Activated CD4-positive, CD25-positive, alpha-beta regulatory T cell treated with anti-CD3 and anti-CD28 coated beads, Interleukin-2, amount 50 U/mL, for 72 hours (primary cell): ENCODE results near the gene KRCC1.
"Not testable (repeated sequence)": the region's sequence is repeated elsewhere in the genome, so short reads cannot be mapped to it uniquely, and the experiment has no call there.

Source experiments
- DNase-seq: peaks from one replicate; pipeline ENCODE4 v3.0.0; 2021

Gene KRCC1

DNA sequence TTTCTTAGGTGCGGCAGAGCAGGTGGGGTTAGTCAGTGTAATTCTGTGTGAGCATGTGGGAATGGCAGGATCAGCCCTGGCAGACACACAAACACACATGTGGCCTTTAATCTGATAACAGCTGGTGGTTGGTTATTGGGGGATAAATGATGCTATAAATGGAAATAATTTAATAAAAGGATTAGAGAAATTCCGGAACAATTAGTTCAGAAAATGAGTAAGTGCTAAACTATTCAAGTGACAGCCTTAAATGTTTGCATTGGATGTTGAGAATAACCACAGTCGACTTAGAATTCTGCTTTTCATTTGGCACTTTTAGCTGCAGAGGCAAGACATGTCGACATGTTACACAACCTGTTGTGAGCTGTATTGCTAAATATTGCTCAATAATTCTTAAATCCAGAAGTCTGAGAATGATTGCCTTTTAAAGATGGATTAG, 19.3 kb upstream of the KRCC1 start:
- DNase-seq: no peak

DNA sequence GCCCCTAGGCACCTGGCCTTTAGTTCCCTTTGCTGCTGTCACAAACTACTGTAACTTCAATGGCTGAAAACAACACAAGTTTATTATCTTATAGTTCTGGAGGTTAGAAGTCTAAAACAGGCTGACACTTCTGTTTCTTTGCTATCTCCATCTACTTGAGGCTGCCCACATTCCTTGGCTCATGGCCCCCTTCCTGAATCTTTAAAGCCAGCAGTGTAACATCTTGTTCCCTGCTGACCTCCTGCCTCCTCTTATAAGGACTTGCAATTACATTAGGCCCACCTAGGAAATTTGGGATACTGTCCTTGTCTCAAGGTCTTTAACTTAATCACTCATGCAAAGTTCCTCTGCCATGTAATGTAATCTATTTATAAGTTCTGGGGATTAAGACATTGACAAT, 18.6 kb upstream of the KRCC1 start:
- no peak for DNase-seq

DNA sequence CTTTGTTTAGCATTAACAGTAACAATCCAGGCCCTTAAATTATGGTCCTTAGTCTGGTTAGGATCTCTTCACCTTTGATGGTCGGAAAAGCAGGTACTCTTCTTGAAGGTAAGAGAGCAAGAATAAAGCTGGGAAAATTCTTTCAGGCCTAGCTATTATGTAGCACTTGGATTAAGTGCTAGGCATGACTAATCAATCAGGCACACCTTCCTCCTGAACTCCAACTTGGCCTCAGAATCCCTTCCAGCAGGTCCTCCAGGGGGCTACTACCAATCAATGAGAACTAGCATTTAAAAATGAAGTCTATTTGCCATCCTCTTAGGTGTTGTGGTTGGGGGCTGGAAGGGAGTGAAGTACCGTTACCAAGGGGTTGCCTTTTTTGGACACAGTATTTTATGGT, 15.8 kb upstream of the KRCC1 start:
- DNase-seq: no peak

DNA sequence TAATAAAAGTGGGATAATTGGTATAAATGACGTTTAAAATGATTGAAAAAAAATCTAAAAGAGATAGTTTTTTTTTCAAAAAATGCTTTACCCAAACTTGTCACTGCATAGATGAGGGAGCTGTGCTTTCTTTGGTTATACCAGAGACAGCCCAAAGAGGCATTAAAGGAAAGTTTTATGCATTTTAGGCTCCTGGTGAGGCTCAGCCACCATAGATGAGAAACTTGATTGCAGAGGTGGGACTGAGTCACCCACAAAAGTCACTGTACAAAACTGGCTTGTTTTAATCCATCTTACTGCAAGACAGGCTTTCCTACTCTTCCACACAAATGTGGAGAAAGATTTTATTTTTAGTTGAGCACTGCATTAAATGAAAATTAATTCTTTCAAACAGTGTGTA, 14.5 kb upstream of the KRCC1 start:
- no peak for DNase-seq

DNA sequence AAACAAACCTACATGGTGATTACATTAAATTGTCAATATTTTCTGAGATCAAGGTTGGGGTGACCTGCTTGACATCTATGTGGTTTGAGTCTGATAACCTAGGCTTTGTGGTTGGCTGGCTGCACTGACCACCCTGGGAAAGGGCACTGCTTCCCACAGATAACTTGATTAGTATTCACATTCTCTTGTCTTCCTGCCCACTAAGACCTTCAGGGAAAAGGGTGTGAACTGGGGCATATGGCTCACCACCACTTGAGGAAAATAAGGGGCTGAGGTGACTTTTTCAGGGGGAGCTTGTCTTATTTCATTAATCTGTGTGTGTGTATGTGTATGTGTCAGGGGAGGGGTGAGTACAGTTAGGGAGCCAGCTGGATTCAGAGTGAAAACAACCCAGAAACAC, 13.5 kb upstream of the KRCC1 start:
- DNase-seq: no peak

DNA sequence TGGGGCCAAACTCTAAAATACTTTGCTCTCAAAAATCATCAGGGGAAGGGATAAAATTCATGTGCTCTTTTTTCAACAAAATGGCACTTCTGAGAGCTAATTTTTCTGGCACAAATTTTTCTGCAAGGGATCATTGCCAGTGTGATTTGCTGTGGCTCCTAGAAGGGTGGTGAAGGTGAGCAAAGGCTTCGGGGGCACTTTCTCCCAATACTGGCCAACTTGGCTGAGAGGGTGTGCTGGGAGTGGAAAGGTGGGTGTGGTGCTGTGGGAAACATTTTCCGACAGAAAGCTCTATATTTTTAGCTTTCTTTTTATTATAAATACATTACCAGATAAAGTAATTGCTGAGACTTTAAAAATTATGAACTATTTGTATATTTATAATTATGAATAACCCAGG, 12.5 kb upstream of the KRCC1 start:
- DNase-seq: no peak

DNA sequence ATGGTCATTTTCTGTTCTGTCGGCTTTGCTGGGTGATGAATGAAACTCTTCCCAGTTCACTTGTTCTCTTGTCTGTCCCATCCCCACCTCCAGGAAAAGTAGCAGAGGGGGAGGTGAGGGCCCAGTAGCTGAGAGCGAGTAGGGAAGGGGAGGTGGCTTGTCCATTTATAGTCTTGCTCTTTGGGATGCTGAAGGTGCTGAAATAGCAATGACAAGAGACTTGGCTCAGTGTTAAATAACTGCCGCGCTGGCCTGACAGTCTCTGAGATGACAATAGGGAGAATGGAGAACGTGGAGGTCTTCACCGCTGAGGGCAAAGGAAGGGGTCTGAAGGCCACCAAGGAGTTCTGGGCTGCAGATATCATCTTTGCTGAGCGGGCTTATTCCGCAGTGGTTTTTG, 12.0 kb upstream of the KRCC1 start, which contains the start of gene SMYD1:
Gene SMYD1 (plus strand): TSS at position 228 of the 400 bp plus-strand sequence. CDS start 40 bp downstream, at position 268.
- no peak for DNase-seq

DNA sequence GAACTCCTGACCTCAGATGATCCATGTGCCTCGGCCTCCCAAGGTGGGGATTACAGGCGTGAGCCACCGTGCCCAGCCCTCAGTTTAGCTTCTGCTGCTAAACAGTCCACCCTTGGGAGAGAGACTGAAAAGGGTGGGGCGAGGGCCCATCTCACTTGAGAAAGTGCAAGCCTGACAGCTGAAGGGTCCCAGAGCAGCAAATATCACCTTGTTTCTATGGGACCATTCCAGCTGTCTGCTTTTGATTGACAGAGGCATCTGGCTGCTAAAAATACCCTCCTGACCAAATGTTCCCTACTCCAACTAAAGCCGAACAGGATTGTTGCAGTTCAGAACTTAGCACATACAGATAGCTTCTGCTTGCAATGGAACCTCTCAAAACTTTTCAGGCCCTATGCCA, 11.6 kb upstream of the KRCC1 start:
- DNase-seq: no peak

DNA sequence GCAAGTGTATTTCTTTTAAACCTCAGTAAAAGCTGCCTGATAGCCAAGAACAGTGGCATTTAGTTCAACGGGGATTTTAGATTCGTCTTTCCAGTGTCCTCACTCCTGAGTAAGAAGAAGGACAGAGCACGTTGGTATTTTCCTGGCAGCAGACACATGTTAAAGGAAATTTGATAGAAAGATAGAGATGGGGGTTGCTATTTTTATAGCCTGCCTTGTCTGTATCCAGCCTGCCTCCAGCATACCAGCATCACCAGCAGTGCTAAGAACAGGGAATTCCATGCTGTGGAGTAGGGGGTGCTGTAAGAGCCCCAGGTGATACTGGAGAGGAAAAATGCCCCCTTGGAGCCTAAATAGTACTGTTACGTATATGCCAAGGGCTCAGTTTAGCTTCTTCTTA, 11.0 kb upstream of the KRCC1 start:
- no peak for DNase-seq

DNA sequence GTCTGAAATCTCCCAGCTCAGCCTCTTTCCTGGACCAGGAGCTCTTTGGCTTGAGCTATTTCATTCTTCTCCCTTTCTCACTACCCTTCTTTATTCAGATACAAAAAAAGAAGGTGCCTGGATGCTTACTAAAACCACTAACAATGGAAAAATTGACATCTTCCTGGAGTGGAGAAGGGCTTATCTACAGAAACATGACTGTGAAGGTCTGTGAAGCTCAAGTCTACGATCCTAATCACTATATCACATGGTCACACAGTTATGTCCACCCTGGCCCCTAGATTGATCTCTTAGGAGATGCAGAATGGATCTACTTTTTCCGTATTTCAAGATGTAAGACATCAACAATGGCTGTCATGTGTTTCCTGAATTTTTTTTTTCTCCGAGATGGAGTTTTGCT, 5.7 kb upstream of the KRCC1 start:
- DNase-seq: no peak

DNA sequence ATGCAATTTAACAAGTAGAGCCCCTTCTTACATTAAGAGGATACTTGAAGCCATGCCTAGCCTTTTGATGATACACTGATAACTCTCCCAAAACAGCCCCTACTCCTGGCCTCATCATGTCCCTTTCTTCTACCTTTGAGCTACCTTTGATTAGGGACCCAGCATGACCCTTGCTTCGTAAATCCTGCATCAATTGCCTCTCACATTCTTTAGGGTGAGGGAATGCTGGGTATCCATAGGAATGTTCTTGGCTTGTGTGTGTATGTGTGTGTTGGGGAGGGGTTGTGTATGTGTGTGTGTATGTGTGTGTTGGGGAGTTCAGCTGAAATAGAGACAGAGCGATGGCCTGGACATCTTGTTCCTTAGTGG, 5.3 kb upstream of the KRCC1 start:
- no peak for DNase-seq

DNA sequence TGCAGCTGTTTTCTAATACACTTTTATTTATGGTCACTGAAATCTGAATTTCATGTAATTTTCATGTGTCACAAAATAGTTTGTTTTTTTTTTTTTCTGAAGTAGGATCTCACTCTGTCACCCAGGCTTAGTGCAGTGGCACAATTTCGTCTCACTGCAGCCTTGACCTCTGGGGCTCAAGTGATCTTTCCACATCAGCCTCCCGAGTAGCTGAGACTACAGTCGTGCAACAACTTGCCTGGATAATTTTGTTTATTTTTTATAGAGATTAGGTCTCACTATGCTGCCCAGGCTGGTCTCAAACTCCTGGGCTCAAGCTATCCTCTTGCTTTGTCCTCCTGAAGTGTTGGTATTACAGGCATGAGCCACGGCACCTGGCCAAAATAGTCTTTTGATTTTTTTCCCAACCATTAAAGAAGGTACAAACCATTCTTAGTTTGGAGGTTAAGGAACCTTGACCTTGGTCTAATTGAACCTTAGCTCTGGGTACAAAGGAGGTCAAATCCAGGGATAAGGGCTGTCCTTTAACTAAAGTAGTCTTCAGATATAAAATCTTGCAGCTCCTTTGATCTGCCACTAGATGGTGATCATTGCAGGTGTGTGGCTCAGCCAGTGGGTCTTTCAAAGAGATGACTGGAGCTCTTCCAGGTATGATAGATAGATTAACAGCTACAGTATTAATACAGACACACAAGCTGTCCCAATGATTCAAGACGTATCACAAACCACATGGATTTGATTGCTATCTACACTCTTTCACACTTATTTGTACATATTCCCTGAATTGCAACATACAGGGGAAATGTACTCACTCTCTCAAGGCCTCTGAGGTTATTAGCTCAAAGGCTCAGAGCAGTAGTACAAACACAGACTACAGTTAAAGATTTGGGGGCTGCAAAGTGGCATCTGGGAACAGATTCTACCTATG, 4.7 kb upstream of the KRCC1 start:
- DNase-seq: no peak

DNA sequence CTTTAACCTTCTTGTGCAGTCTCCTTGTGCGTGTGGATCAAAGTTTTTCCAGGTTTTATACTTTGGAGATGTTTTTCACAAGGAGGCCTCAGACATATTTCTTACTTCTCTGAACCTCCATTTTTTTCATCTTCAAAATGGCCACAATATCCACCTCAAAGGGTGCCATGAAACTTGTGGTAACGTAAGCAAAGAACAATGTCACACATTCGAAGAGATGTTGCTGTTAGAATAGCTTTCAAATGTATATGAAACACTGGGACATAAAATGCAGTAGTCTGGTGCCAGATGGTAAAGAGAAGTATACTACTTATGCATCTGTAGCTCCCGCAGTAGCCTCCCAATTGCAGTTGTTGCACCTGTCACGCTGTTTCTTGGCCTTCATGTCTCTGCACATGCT, 2.6 kb upstream of the KRCC1 start:
- no peak for DNase-seq

DNA sequence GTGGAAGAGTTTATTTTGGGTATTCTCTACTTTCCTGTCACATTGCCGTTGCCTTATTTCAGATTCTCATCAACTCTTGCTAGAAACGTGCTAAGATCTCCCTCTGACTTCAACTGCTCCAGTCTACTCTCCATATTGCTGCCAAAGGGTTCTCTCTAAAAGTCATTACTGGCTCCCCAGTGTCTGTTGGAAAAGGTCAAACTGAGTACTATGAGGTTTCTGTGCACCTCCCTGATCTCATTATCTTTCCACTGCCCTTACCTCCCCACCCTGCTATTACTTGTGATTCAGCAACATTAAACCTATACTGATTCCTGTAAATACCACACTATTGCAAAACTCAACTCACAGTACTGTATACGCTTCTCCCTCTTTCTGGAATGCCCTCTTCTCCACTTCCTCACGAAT, 1.9 kb upstream of the KRCC1 start:
- DNase-seq: no peak

DNA sequence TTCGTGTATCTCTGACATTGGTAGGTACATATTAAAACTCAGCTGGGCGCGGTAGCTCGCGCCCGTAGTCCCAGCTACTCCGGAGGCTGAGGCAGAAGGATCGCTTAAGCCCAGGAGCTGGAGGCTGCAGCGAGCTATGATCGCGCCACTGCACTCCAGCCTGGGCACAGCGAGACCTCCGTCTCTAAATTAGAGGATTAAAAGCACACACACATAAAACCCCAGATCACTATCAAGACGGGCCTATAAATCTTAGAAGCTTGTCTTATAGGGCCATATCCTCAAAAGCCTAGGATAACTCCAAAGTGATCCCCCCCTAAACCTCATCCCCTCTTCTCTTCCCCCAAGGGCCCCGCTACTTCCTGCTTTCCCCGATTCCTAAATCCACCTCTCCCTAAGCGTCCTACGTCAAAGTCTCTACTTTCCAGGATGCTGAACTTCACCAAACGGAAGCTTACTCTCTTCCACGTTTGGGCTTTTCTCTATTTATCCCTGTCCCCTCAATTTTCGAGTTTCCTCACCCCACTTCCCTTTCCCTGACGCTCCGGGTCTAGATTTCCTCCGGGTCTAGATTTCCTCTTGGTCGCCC, 707 bp downstream of the KRCC1 start:
- no peak for DNase-seq

DNA sequence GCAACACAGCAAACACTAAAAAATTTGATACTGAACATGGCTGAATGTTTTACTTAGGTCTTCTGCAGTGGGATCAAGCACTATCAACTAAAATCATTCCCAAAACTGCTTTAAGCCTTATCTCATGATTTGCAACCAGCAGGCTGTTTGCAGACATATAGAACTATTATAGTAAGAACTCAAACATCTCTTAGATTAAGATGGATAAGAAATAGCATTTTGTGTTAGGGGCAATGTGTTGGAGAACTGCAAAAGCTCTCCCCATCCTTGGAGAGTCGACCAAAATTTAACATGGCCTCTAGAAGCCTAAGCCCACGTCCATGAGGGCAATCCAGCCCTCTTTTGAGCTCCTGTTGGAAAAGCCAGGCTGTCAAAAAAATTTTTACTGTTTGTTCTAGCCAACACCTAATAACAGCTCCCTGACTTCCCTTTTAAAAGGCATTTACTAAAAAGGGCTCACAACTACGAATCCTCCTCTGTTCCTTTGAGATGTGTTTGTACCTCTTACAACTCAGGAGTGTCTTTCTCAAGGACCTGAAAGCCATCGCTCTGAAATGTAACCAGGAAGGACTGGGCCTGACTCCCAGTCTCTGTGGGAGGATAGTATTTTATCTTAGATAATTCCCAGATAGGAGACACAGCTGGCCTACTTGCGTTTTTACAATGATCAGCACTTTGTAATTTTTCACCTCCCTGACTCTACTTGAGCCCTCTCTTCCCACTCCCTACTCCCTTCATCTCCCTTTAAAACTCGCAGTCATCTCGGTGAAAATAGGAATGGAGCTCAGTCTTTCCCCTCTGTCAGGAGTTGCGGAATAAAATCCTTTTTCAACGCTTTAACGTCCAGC, 1.4 kb downstream of the KRCC1 start:
- no peak for DNase-seq

DNA sequence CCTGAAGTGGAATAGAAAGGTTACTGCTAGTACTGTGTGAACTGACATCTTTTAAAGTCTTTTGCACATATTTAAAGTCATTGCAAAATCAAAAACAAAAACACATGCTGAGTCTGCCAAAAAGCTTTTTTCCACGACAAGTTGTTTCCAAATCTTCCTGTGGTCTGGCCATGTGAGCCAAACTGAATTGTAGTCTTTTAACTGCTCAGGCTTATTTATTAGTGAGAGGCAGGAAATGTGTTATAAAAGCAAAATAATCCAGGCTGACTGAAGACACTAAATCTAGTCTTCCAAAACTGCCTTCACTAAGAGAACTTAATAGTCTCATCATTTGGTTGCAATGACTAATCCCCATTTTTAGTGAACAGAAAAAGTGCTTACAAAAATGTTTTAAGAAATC, 2.3 kb downstream of the KRCC1 start:
- DNase-seq: no peak

DNA sequence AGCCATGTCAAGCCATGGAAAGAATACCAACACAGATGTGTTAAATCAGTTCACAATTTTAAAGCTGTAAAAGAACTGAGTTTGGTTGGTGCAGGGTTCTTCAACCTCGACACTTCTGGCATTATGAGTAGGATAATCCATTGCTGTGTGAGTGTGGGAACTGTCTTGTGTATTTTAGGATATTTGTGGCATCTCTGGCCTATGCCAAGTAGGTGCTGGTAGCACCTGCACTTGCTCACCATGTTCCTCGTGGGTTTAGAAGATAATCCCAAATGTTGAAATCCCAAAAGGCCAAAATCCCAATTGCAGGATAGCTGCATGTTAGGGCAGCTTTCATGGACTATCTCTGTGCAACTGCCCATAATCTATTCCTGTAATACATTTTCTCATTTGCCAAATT, 3.8 kb downstream of the KRCC1 start:
- DNase-seq: no peak

DNA sequence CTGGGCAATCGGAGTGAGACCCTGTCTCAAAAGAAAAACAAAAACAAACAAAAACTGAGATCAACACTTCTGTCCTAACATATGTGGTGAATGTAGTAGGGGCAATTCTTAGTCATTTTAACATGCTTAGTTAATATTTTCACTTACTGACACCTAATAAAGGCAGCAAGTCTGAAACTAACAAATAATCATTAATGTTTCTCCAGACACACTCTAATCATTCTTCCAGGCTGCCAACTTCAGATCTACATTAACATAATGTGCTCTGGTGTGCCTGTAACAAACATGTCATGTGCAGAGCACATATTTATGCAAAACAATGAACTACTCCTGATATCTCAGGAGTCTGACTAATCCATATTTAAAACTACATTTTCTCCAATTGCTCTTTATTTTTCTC, 6.0 kb downstream of the KRCC1 start:
- DNase-seq: no peak

DNA sequence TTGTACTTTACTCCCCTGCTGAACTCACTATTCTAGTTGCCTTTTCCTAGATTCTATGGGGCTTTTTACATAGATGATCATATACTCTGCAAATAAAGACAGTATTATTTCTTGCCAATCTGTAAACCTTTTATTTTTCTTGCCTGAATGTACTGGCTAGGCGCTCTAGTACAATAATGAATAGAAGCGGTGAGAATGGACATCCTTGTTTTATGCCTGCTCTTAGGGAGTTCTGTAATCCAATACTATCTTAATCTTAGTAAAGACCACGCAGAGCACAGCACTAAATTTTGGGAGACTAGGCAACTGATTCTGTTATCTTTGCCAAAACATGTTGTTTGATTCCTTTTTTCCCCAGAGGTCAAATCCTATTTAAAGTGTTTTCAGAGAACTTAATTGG, 7.0 kb downstream of the KRCC1 start:
- no peak for DNase-seq

DNA sequence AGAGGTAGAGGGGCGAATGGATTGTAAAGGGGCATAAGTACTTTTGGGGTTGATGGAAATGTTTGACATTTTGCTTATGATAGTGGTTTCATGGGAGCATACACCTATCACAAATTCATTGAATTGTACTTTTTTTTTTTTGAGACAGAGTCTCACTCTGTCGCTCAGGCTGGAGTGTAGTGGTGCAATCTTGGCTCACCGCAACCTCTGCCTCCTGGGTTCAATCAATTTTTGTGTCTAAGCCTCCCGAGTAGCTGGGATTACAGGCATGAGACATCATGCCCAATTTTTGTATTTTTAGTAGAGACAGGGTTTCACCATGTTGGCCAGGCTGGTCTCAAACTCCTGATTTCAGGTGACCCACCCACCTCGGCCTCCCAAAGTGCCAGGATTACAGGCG, 10.0 kb downstream of the KRCC1 start:
- DNase-seq: not testable (repeated sequence)

DNA sequence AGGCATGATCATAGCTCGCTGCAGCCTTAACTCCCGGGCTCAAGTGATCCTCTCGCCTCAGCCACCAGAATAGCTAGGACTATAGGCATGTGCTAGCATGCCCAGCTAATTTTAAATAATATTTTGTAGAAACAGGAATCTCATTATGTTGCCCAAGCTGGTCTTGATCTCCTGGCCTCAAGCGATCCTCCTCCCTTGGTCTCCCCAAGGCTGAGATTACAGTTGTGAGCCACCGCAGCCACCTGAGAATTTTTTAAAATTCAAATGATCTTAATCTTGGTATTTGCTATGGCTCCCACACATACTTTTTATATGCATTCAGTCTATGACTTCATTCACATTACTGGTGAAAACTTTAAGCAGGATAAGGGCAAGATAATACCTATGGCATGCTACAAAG, 13.1 kb downstream of the KRCC1 start:
- DNase-seq: no peak

DNA sequence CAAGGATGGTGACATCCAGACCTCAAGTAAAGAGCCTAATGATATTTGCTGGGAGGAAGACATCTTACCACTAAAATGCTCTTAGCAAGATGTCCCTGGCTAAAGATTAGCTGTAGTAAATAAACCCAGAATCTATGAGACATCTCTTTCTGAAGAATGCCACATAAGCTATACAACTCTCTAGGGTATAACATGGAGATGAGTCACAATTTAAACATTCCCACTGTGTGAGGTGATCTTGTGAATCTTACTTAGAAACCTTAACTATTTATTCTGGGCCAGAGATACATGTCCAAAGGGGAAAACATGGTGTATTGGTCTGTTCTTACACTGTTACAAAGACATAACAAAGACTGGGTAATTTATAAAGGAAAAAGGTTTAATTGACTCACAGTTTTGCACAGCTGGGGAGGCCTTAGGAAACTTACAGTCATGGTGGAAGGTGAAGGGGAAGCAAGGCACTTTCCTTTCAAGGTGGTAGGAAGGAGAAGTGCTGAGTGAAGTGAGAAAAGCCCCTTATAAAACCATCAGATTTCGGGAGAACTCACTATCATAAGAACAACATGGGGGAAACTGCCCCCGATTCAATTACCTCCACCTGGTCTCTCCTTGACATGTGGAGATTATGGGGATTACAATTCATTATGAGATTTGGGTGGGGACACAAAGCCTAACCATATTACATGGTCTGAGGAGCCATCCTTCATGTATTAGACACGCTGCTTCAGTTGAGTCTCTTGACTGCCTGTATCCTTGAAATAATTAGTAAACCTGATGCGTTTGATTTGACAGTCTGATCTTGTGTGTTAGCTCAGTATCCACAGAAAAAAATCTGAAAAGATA, 17.1 kb downstream of the KRCC1 start:
- no peak for DNase-seq
